Measurements from ENCODE around the gene OR6N2.
A peak's percentile ranks its signal among the peaks of the same experiment; 100 is the strongest.

Gene OR6N2

GRCh38 chr1:158781104-158781503 is at the start of gene OR6N2:
Gene OR6N2 (minus strand): TSS chr1:158781204. CDS start chr1:158777635, 3,569 bp downstream.
- no peak for DNase-seq

- no peak for DNase-seq
Measured at GRCh38 chr1:158830074-158830677, 49.2 kb upstream of the OR6N2 start.

- no peak for DNase-seq
Measured at GRCh38 chr1:158821723-158822122, 40.7 kb upstream of the OR6N2 start.

- no peak for DNase-seq
Measured at GRCh38 chr1:158819461-158820443, 38.7 kb upstream of the OR6N2 start.

- no peak for DNase-seq
Measured at GRCh38 chr1:158818975-158819431, 38.0 kb upstream of the OR6N2 start.

GRCh38 chr1:158818560-158818959 is 37.6 kb upstream of the OR6N2 start:
- DNase-seq, result no peak

GRCh38 chr1:158814970-158815369 is 34.0 kb upstream of the OR6N2 start:
- no peak for DNase-seq

- no peak for DNase-seq
Measured at GRCh38 chr1:158813164-158813563, 32.2 kb upstream of the OR6N2 start.

GRCh38 chr1:158812336-158812735 is 31.3 kb upstream of the OR6N2 start:
- no peak for DNase-seq

- no peak for DNase-seq
Measured at GRCh38 chr1:158810311-158810710, 29.3 kb upstream of the OR6N2 start.

- no peak for DNase-seq
Measured at GRCh38 chr1:158809862-158810261, 28.9 kb upstream of the OR6N2 start.

- DNase-seq, result no peak
Measured at GRCh38 chr1:158809256-158809655, 28.3 kb upstream of the OR6N2 start.

GRCh38 chr1:158806916-158807536 is 26.0 kb upstream of the OR6N2 start:
- DNase-seq, result no peak

GRCh38 chr1:158803678-158804077 is 22.7 kb upstream of the OR6N2 start:
- no peak for DNase-seq

GRCh38 chr1:158801396-158801795 is 20.4 kb upstream of the OR6N2 start:
- no peak for DNase-seq

- DNase-seq, result no peak
Measured at GRCh38 chr1:158800526-158800925, 19.5 kb upstream of the OR6N2 start.

GRCh38 chr1:158799689-158800088 is 18.7 kb upstream of the OR6N2 start:
- DNase-seq, result no peak

- no peak for DNase-seq
Measured at GRCh38 chr1:158798531-158798930, 17.5 kb upstream of the OR6N2 start.

GRCh38 chr1:158794247-158794646 is 13.2 kb upstream of the OR6N2 start:
- no peak for DNase-seq

- DNase-seq, result peak; percentile 22 to 25
Measured at GRCh38 chr1:158793604-158794003, 12.6 kb upstream of the OR6N2 start.

- DNase-seq, result no peak
Measured at GRCh38 chr1:158771950-158772866, 8.8 kb downstream of the OR6N2 start, which contains the start of gene OR6N1. Gene OR6N1 (minus strand): TSS chr1:158772195. CDS start chr1:158766682, 5,513 bp downstream.

- no peak for DNase-seq
Measured at GRCh38 chr1:158754420-158754819, 26.6 kb downstream of the OR6N2 start, which contains the start of gene OR6K6. Gene OR6K6 (plus strand): TSS chr1:158754720. CDS start chr1:158754888, 168 bp downstream.
